K562 (cell line): ENCODE data around the gene CAPZA1. TPM values are rescaled to one million over a fixed set of nuclear protein-coding genes. Genes with fewer than 3 reads are reported as not detected.

ENCODE experiments used
- ATAC-seq: fragments of 200-7000 bp; cut with Tn5 transposase; 3 replicates; pipeline ENCODE4 v1.9.1; 2020; ENCODE audit warnings: moderate library complexity
- BruUV-seq: library from RNA; stranded (reverse); fragments of 400-500 nt; replicated peaks from 2 replicates; lab custom pipeline; 2021; lab: Mats Ljungman, UMichigan
- CTCF ChIA-PET: fragments of 300-600 bp; formaldehyde crosslinking; extraction: SDS; loops from one replicate; lab custom pipeline; 2021; ENCODE audit warnings: low intra/inter-chr PET ratio; lab: Yijun Ruan, JAX
- POLR2A ChIA-PET: fragments of 300-600, 350-650 bp; sonication (Branson Sonifier 250); formaldehyde crosslinking; extraction: SDS; loops from one replicate; lab custom pipeline; 2021; ENCODE audit warnings: antibody characterized with exemption, inconsistent platforms; lab: Yijun Ruan, JAX
- DNase-seq, 4 experiments: peaks; one replicate each; pipeline versions ENCODE4 v3.0.0 to v3.0.0-alpha.2; 2011 to 2018; ENCODE audit warnings: low spot score in 3 of 4, mixed read lengths in 3 of 4; ENCODE audit errors: extremely low read depth in 1 of 4
- FAIRE-seq: peaks from 2 replicates; lab custom pipeline; 2011; peaks lifted over from hg19 to GRCh38; lab: Jason Lieb, UNC
- H2AFZ ChIP-seq: 2 replicates; pipeline ENCODE4 v1.6.0; 2011; ENCODE audit warnings: low read depth, low read length, control low read depth, inconsistent platforms
- H3K27ac ChIP-seq: fragments of 200-600 bp; 3 replicates; pipeline ENCODE4 v1.8.0; 2011; ENCODE audit warnings: low read depth, mild to moderate bottlenecking, control low read depth, inconsistent platforms, low read length, moderate library complexity, mixed read lengths; ENCODE audit errors: extremely low read depth
- H3K27me3 ChIP-seq, 2 experiments: fragments of 300-600 bp in 1 of 2; 2 replicates in 1 of 2; 3 replicates in 1 of 2; pipeline versions ENCODE4 v1.6.0 to v1.8.0; 2011; ENCODE audit warnings: inconsistent platforms in 2 of 2, low read length in 2 of 2, mild to moderate bottlenecking in 1 of 2, mixed read lengths in 1 of 2, moderate library complexity in 1 of 2; ENCODE audit not compliant: control insufficient read depth in 2 of 2, insufficient read depth in 2 of 2
- H3K36me3 ChIP-seq: fragments of 300-600 bp; 3 replicates; pipeline ENCODE4 v1.8.0; 2011; ENCODE audit warnings: mild to moderate bottlenecking, low read length, inconsistent platforms; ENCODE audit not compliant: control insufficient read depth, insufficient read depth
- H3K4me1 ChIP-seq, 2 experiments: fragments of 200-600 bp in 1 of 2; replicated peaks in 1 of 2; 2 replicates in 1 of 2; 3 replicates in 1 of 2; pipeline versions ENCODE4 v1.5.1 to v1.8.0; 2011; ENCODE audit warnings: inconsistent platforms in 2 of 2, low read length in 2 of 2, mild to moderate bottlenecking in 1 of 2, mixed read lengths in 1 of 2, moderate library complexity in 1 of 2; ENCODE audit not compliant: control insufficient read depth in 2 of 2, insufficient read depth in 2 of 2
- H3K4me2 ChIP-seq: 2 replicates; pipeline ENCODE4 v1.6.1; 2011; ENCODE audit warnings: low read length, control low read depth, inconsistent platforms, mixed read lengths; ENCODE audit not compliant: insufficient read depth
- H3K4me3 ChIP-seq: fragments of 200-600 bp; sonication (generic), shearing (Covaris generic); 2 replicates; pipeline ENCODE4 v1.5.1; 2016; ENCODE audit warnings: control low read depth, inconsistent platforms
- H3K79me2 ChIP-seq: fragments of 200-600 bp; 3 replicates; pipeline ENCODE4 v1.8.0; 2011; ENCODE audit warnings: low read length, inconsistent platforms; ENCODE audit not compliant: control insufficient read depth, insufficient read depth
- H3K9ac ChIP-seq, 2 experiments: 2 replicates each; pipeline versions ENCODE4 v1.6.0 to v1.6.1; 2011; ENCODE audit warnings: low read depth in 2 of 2, low read length in 2 of 2, control low read depth in 1 of 2, inconsistent platforms in 1 of 2, mild to moderate bottlenecking in 1 of 2, mixed read lengths in 1 of 2; ENCODE audit not compliant: insufficient read depth in 1 of 2
- H3K9me1 ChIP-seq: one replicate; pipeline ENCODE4 v1.6.0; 2011; ENCODE audit warnings: inconsistent platforms, mild to moderate bottlenecking, low read length, moderate library complexity; ENCODE audit not compliant: control insufficient read depth, insufficient read depth
- H3K9me3 ChIP-seq: replicated peaks from 2 replicates; pipeline ENCODE4 v1.5.1; 2011; ENCODE audit warnings: low read depth, low read length, inconsistent platforms; ENCODE audit not compliant: control insufficient read depth, insufficient read depth
- H4K20me1 ChIP-seq: replicated peaks from 2 replicates; pipeline ENCODE4 v1.6.1; 2011; ENCODE audit warnings: low read length, inconsistent platforms, mixed read lengths; ENCODE audit not compliant: control insufficient read depth, insufficient read depth
- ARID2 ChIP-seq: fragments of 450-650 bp; IDR thresholded peaks from 2 replicates; pipeline ENCODE4 v1.6.1; 2017; ENCODE audit warnings: antibody characterized with exemption, mild to moderate bottlenecking
- FOXP1 ChIP-seq: sonication (generic); formaldehyde crosslinking; IDR thresholded peaks from 2 replicates; pipeline ENCODE4 v1.8.0; 2022; ENCODE audit warnings: mild to moderate bottlenecking, missing genetic modification reagents
- HDAC2 ChIP-seq: fragments of 450-650 bp; IDR thresholded peaks from 2 replicates; pipeline ENCODE4 v1.6.1; 2016; ENCODE audit warnings: mild to moderate bottlenecking
- RNF2 ChIP-seq: sonication (generic); IDR thresholded peaks from 2 replicates; pipeline ENCODE4 v1.6.1; 2016
- ZBTB1 ChIP-seq: sonication (generic); formaldehyde crosslinking; IDR thresholded peaks from 2 replicates; pipeline ENCODE4 v1.8.1; 2023; ENCODE audit warnings: missing genetic modification reagents, low read depth, mild to moderate bottlenecking, borderline replicate concordance
- ZFP1 ChIP-seq: fragments of 450-650 bp; formaldehyde crosslinking; IDR thresholded peaks from 2 replicates; pipeline ENCODE4 v1.4.0; 2020; ENCODE audit warnings: mild to moderate bottlenecking, mixed read lengths
- WGBS: fragments of 100-300 bp; shearing (Covaris generic); methylation state at CpG from one replicate; pipeline ENCODE4 v1.1.6; 2016; ENCODE audit warnings: low coverage, mixed read lengths; ENCODE audit not compliant: insufficient coverage; ENCODE audit errors: missing lambda C conversion rate; 5-methylcytosine and 5-hydroxymethylcytosine counted together
- in situ Hi-C: fragments of 300-500 bp; cut with MboI; formaldehyde crosslinking; loops from 4 replicates; pipeline ENCODE4 v1.15.0; 2018; ENCODE audit warnings: inconsistent platforms, mixed read lengths
- intact Hi-C: fragments of 100-400 bp; cut with micrococcal nuclease; formaldehyde crosslinking; loops from 2 replicates; pipeline ENCODE4 v1.14.2; 2022
- polyA plus RNA-seq, 8 experiments: library from polyadenylated mRNA; depleted of rRNA in 4 of 8; stranded (reverse) in 5 of 8; unstranded in 3 of 8; fragments of >200 nt; fragmentation: Nextera tagmentation in 2 of 8; fragmentation: Illumina TruSeq in 1 of 8; extraction: Ambion mirVana in 2 of 8; extraction: Trizol in 1 of 8; gene quantifications; 2 replicates each; pipeline versions ENCODE4 v1.2.1 to v1.2.3, GENCODE V29; 2011 to 2014; ENCODE audit warnings: inconsistent platforms in 1 of 8, missing spikeins in 1 of 8
- total RNA-seq, 7 experiments: library from RNA; depleted of rRNA in 6 of 7; stranded (reverse); fragments of >200 nt in 6 of 7; fragmentation: Illumina TruSeq in 2 of 7; extraction: Trizol in 2 of 7; gene quantifications; 2 replicates each; pipeline versions ENCODE4 v1.2.1 to v1.2.3, GENCODE V29; 2011 to 2021; ENCODE audit warnings: low replicate concordance in 1 of 7
- TF ChIP-seq, protein P1 (sequence below): sonication (generic); formaldehyde crosslinking; IDR thresholded peaks from 2 replicates; pipeline ENCODE4 v1.8.0; 2022; ENCODE audit warnings: mild to moderate bottlenecking, low read depth, missing genetic modification reagents

The CAPZA1 gene
- total and polyA plus RNA-seq, 9 of the 15 experiments (the other 6 are each of a cell fraction or from before 2014, with no cell fraction given) = 237 to 1,020 (median 306) TPM

GRCh38 chr1:112718691-112719418 is 99.2 kb downstream of the CAPZA1 start (continued):
- TF ChIP-seq, protein P1, sequence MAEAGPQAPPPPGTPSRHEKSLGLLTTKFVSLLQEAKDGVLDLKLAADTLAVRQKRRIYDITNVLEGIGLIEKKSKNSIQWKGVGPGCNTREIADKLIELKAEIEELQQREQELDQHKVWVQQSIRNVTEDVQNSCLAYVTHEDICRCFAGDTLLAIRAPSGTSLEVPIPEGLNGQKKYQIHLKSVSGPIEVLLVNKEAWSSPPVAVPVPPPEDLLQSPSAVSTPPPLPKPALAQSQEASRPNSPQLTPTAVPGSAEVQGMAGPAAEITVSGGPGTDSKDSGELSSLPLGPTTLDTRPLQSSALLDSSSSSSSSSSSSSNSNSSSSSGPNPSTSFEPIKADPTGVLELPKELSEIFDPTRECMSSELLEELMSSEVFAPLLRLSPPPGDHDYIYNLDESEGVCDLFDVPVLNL (CRISPR knock-in tag) = no peak
- no peak for TF ChIP-seq ZBTB1 (CRISPR knock-in tag)

GRCh38 chr1:112719706-112720105 is 100.1 kb downstream of the CAPZA1 start:
- Histone ChIP-seq H3K79me2 (no peaks in the 10 kb centered on the region), H3K4me2 (no peak overlapping the region), H3K9me3 (no peaks in the 10 kb centered on the region), H3K27me3 (peaks cover 11 to 39% of the 10 kb centered on the region in 2 experiments; a peak in 4 of 5 replicates), H3K4me1 (peaks cover 10 to 34% of the 10 kb centered on the region in 2 experiments), H2AFZ (no peak overlapping the region), H3K9me1 (no peaks in the 10 kb centered on the region), H3K4me3 (no peak overlapping the region), H3K27ac (no peak overlapping the region), H3K36me3 (no peaks in the 10 kb centered on the region), H4K20me1 (no peaks in the 10 kb centered on the region), H3K9ac (no peak overlapping the region)
- ATAC-seq (no peak), DNase-seq (no peak), FAIRE-seq (no peak)
- WGBS = 5% methylated on average over 2 of the region's 2 CpGs
- CTCF ChIA-PET = interaction anchor here (0.6 to 5.1 kb wide), 2 partner anchors 84 to 1540 kb away, joined by 3 to 109 read pairs; no protein-coding TSS in a partner anchor
- intact Hi-C loops (loop anchor here (5.0 to 10.0 kb wide), 3 partner anchors 238 to 958 kb away; partner anchors contain the start of gene SLC16A1), in situ Hi-C loops (loop anchor here (5.0 kb wide), 3 partner anchors 38 to 323 kb away; no protein-coding TSS in a partner anchor)
- no TSS peak for BruUV-seq
- TF ChIP-seq FOXP1 (CRISPR knock-in tag) (no peak), HDAC2 (no peak), ZFP1 (CRISPR knock-in tag) (no peak), RNF2 (no peak), ARID2 (no peak)
- POLR2A ChIA-PET = interaction anchor here (0.7 to 2.0 kb wide), 5 partner anchors 10 to 353 kb away, joined by 3 to 7 read pairs (median 3); no protein-coding TSS in a partner anchor
